Frontal cortex (tissue), 4 donors: Measurements from ENCODE around the gene NT5C1A. TPM values are rescaled to one million over a fixed set of nuclear protein-coding genes. Genes with fewer than 3 reads are reported as not detected.

Experiments used
- DNase-seq, 2 donors: peaks; one replicate each; pipeline ENCODE4 v3.0.0; 2012; ENCODE audit warnings: low spot score in 2 of 2
- FAIRE-seq: peaks from 2 replicates; lab custom pipeline; 2012; peaks lifted over from hg19 to GRCh38; lab: Jason Lieb, UNC
- total RNA-seq: library from RNA; depleted of rRNA; stranded (reverse); fragments of >200 nt; gene quantifications from one replicate; pipeline ENCODE4 v1.2.3, GENCODE V29; 2014
- donor health status: control.
- donor health status: control.
- donor health status: control.

NT5C1A gene
- total RNA-seq, 1 donor from 2014 or later: 2.4 TPM

DNA sequence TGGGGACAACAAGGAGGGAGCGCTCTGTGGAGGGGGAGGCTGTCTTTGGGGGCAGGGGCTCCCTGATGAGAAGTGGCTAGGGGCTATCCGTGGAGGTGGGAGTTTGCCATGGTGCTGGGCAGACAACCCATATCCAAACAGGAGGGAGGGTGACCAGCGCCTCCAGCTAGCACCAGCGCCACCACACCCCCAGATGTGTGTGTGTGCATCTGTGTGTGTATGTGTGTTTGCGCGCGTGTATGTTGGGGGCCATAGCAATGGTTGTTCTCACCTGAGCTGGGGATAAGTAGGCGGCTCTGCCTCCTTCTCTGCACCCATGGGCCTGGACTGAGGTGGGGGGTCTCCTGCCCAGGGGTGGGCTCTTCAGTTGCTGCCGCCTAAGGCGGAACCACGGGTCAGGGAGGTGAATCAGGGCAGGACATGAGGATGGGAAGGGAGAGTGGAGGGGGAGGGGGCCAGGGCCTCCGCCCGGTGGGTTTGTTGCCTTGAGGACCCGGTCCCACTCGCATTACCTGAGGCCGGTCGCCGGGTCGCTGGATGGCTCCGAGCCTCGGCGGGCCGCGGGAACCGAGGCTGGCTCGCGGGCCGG is 19.0 kb upstream of the NT5C1A start:
- DNase-seq (no peak), FAIRE-seq (no peak)

DNA sequence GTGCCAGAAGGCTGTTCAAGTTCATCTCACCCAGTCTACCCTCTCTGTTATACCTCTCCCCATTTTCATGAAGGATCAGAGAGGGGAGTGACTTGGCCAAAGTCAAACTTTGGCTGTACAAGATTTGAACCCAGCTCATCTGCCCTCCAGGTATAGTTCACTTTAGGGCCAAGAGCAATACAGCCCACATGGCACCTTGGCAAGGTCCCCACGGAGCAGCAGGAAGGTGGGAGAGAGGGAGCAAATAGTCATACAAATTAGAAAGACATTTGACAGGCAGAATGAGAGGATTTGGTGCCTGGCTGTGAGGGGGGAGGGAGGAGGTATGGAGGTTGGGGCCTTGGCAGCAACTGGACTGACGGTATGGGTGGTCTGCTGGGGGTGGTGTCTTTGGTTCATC is 18.3 kb upstream of the NT5C1A start:
- FAIRE-seq (no peak), DNase-seq (no peak)

DNA sequence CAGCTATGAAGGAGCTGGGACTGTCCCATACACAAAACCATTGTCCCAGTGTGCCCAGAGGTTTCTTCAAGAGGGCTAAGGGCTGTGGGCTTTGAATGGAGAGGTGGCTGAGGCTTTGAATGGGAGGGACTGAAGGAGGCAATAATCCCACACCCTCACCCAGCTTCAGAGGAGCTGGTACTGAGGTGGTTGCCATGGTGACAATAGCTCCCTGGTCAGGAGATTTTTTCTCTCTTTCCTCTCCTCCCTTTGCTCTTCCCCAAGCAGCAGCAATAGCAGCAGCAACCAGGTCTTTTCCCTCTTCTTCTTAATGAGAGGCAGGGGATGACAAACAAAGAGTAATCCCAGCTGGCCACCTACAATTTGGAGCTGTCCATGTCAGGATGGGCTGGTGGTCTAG is 17.7 kb upstream of the NT5C1A start:
- DNase-seq (peak in 1 of 2 donors; percentile 9), FAIRE-seq (no peak)

DNA sequence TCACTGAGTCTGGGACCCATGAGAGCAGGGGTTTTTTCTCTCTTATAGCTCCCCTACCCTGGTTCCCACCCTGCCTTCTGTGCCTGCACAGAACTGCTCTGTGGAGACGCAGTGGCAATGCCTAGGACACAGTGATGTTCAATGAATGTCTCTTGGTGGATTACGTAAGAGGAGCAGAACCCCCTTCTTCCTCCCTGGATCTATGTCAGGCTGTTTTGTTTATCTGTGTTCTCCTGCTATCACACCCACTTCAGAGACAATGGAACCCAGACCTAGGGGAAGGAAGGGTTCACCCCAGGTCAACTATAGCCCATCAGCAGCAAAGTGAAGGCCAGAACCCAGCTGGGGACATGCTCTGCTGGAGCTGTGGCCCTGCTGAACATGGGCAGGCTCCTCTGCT is 17.3 kb upstream of the NT5C1A start:
- no peak for FAIRE-seq
- DNase-seq: no peak

DNA sequence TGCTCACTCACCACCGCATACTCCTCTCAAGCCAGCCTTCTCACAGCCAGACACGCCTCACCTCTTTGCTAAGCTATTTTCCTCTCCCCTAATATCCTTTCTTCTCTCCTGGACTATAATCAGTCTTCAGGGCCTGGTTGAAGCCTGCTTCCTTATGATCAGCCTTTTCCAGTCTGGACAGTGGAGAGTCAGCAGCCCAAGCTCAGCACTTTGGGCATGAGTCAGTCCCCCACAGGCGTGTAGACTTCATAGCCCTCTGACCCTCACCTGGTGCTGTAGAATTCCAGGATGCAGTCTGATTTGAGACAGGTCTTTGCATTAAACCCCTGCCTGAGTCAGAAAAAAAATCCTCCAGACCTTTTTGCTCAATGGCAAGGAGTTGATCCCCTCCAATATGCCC is 16.8 kb upstream of the NT5C1A start:
- DNase-seq (no peak), FAIRE-seq (no peak)

DNA sequence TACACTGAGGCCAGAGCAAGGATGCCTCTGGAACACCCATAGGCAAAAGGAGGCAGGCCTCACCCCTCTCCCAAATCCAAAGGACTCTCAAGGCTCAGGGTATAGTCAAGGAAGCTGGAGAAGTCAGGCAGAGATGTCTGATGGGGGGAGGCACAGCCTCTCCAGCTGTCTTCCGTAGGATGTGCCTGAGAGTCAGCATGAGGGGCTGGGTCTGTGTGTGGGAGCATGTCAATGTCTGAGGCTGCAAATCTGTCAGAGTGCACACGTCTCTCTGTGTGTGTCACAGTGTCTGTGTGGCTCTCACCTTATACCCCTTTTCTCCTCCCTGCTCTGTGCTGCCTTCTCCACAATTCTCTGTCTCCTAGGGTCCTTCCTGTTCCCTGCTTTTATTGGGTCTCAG is 15.3 kb upstream of the NT5C1A start:
- FAIRE-seq (no peak), DNase-seq (no peak)

DNA sequence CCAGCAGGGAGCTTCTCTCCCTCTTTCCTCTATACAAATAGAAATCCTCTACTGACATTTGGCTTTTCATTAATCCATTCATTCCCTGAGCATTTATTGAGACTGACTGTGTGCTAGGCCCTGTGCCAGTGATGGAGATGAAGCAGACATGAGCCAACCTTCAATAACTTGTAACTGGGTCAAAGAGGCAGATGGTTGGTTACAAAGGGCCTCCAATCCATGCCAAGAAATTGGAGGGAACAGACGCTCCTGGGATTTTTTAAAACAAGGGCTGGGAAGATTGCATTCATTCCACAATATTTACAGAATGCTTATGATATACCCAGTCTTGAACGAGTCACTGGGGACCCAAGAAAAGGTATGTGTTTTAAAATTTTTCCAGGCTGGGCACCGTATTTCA is 13.2 kb upstream of the NT5C1A start:
- DNase-seq (no peak), FAIRE-seq (no peak)

DNA sequence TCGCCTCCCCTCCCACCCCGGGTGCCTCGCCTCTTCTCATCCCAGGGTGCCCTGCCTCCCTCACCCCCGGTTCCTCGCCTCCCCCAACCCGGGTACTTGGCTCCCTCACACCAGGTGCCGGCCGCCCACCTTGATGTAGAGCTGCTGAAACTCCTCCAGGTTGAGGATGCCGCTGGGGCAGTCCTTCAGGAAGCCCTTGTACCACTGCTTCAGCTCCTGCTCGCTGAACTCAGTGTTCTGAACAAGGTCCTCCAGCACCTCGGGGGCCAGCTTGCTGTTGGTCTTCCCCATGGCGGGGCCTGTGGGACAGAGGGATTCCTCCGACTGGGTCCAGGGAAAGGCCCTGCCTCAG is 12.4 kb upstream of the NT5C1A start:
- DNase-seq (no peak), FAIRE-seq (no peak)

DNA sequence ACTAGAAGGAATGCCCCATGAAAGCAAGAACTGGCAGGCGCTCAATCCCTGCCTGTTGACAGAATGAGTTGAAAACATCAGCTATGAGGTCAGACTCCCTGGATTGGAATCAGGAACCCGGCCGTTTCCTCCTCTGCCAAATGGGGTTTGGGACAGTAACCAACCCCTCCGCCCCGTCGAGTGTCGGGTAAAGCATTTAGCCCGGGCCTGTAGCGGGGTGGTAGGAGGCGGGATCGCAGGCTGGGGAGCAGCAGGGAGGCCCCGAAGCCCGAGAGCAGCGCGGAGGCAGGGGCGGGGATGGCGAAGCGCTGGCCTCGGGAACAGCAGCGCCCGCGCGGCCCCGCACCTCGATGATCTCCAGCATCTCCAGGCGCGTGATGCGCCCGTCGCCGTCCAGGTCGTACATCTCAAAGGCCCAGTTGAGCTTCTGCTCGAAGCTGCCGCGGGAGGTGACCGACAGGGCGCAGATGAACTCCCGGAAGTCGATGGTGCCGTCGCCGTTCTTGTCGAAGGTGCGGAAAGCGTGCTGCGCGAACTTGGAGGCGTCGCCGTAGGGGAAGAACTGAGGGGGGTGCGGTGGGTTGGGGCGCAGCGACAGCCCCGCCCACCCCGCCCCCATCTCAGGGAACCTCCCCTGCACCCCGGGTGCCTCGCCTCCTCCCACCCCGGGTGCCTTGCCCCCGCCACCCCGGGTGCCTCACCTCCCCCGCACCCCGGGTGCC is 11.8 kb upstream of the NT5C1A start:
- FAIRE-seq (no peak), DNase-seq (no peak)

DNA sequence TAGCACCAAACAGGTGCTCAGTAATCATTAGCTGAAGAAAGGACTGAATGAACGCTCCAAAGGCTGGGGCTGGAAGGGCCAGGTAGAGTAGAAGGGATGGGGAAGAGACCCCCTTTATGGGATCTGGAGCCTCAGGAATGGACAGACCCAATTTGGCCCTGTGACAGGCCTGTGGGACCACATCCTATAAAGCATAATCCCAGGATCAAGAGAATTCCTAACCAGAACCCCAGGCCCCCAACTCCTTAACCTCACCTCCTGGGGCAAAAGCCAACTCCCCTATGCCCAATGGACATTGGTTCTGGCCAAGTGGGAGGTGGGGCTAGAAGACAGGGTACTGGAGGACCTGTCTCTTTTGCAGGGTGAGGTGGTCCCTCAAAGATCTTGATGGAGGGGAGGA is 10.1 kb upstream of the NT5C1A start:
- FAIRE-seq (no peak), DNase-seq (no peak)

DNA sequence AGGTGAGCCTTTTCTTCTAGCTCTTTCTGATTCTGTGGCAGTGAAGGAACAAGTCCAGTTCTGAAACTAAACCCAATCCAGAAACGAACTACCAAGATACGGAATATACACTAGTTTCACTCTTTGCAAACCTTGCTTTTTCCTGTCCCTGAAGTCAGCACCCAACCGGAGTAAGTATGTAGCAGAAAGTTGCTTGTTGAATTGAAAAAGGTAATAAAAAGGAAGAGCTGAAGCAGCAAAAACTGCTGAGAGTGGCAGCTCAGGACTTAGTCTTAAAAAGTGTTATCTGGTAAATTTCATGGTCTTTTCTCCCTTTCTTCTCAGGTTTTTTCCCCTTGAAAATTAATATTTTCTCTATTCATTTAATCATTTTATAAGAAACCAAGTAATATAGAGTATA is 9.4 kb upstream of the NT5C1A start:
- DNase-seq (no peak), FAIRE-seq (no peak)

DNA sequence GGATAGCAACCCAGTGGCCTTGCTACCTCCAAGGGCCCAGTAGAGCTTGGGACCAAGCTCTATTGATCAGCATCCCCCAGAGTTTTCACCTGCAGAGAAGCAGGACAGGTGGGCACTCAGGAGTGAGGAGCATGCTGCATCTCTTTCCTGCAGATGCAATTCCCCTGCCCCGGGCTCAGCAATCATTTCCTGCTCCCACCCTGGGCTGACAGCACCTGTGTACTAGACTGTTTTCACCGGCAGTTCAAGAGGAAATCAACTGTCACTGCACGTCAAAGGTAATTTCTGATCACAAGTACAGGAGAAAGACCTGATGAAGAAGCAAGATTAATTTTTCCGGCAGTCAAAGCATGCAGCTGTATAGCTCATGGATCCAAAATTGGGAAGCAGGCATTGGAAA is 8.8 kb upstream of the NT5C1A start:
- FAIRE-seq (no peak), DNase-seq (no peak)

DNA sequence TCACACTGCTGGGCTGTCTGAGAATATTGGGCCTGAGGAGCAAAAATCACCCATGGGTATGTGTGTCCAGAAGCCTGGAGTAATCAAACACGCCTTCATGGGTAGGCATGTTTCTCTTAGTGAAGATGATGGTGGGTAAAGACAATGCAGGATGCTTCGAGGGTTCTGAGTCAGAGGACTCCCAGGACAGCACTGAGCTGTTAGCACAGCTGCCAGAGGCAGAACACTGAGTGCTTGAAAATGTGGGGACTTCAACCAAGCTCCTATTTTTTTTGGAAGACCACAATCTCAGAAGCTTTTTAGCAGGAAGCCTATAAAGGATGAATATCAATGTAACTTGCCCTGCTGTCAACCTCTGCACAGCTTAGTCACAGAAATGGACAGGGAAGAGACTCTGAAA is 7.9 kb upstream of the NT5C1A start:
- FAIRE-seq (no peak), DNase-seq (no peak)

DNA sequence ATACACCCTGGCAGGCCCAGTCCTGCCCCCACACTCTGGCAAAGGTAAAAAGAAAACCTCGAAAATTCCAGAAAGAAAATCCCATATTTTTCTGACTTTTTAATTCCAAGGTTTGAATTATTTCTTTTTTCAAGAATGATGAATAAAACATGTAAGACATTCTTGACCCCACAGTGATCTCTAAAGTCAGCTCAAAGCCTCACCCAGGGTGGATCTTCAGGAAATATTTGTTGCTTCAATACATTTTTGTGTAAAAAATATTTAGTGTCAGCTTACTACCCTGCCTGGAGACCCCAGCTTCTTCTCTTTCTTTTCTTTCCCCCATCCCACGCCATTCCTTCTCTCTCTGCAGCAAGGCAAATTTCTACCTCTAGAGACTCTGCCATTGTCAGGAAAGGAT is 7.0 kb upstream of the NT5C1A start:
- no peak for DNase-seq
- FAIRE-seq: no peak

DNA sequence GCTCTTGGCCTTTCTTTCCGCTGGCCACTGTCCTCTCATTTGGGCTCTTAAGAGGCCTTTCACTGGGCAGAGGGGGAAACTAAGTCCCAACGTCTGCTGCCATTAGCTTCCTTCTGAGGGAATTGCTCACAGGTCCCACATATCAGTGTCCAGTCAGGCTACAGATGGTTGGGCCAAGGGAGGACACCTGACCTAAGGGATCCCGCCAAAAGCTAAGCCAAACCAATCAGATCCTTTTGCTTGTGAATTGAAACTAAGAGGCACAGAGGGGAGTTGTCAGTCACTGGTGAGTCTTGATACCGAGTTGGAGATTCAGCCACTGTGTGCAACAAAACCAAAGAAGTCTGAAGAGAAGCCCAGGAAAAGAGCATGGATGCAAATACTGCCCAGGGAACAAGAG is 5.7 kb upstream of the NT5C1A start:
- FAIRE-seq (no peak), DNase-seq (no peak)

DNA sequence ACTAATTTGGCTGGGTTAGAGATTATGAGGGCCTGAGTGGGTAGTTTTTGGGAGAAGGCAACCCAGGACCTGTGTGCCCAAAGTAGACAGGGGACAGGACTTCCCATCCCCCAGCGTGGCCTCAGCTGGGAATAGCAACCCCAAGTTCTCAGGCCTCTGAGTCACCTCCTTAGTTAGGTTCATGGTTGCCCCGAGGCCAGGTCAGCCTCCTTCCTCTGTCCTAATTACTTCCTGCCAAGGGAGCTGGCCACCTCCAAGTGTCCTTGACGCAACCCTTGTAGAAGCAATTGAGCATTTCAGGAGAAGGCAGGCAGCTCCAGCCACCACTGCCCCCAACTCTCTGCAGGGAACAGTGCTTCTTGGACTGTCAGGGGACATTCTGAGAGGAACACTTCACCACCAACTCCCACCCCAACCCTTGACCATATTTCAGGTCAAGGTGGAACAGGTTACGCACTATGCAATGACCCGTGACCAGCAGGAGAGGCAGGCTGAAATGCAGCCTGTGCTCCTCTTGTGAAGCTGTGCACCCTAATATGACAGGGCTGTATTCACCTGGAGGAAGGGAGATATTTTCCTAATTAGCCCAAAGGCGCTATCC is 5.1 kb upstream of the NT5C1A start:
- FAIRE-seq (no peak), DNase-seq (no peak)

DNA sequence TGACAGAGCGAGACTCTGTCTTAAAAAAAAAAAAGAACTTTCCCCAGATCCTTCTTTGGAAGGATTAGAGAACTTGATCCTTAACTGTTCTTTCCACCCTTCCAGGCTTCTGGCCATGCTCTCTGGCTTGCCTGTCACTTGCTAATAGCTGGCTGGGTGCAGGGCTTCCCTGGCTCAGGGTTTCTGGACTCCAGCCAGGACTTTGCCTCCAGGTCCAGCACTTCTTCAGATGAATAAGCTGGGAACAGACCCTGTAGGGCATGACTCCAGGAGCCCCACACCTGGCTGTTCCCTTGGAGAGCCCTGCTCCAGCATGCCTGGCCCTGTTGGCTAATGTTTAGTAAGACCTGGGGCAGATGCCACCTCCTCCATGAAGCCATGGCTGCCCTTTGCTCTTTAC is 3.3 kb upstream of the NT5C1A start:
- no peak for FAIRE-seq
- no peak for DNase-seq

DNA sequence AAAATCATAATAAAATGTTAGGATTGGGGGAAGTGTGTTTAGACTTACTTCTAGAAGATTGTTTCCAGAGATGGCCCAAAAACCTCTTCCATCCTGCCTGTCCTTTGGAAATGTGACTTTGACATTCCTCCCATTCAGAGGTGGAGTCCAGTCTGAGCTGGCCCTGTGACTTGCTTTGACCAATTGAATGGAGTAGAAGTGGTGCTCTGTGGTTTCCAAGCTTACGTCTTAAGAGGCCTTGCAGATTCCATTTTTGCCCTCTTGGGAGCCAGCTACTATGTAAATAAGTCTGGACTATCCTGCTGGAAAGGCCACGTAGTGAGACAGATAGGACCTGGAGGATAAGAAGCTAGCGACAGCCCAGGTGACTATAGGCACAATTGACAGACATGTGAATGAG is 1.3 kb upstream of the NT5C1A start:
- DNase-seq: no peak
- no peak for FAIRE-seq

DNA sequence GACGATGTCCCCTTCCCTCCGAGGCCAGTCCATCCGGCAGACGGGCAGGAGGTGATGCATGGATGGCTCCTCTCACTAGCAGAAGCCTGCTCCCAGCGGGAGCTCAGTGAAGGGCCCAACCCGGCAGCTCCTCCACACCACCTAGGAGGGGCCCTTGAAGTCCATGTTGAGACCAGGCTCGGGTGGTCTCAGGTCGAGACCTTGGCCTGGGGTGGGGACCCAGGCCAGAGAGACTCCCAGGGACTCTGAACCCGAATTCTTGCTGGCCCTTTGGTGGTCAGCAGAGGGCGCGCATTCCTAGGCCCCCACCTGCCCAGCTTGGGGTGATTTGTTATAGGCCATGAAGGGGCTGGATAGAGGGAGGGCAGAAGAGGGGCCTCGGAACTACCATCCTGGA is 642 bp upstream of the NT5C1A start:
- no peak for FAIRE-seq
- no peak for DNase-seq

DNA sequence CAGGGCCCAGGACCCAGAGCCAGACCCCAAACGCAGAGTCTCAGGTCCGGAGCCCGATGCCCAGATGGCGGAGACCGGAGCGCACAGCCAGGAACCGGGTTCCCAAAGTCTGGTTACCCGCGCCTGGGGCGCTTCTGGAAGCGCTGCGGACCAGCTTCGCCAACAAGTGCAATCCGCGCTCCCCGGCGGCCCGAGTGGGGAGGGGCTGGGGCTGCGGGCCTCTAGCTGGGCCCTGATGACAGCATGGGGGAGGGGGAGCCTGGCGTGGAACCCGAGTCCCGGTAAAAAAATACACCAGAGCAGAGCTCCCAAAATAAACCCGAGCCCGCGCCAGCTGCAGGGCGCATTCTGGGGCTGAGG is 494 bp downstream of the NT5C1A start:
- FAIRE-seq (no peak), DNase-seq (peak in 1 of 2 donors; percentile 62)

DNA sequence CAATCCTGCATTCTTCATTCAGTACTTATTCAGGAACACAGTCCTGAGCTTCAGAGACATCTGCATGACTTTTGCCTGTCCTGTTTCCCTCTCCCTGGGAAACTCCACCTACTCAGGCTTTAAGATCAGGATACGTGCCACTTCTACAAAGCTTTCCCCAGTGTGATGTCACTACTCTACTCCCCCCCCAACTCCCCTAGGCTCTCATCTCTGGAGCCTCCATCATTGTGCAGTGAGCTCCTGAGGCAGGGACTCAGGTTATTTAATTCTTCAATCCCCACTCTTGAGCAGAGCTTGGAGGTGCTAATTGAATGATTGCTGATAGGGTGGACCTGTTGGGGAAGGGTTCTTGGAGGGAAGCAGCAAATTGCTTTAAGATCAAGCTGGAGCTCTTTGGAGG is 1.2 kb downstream of the NT5C1A start:
- no peak for DNase-seq
- FAIRE-seq: no peak

DNA sequence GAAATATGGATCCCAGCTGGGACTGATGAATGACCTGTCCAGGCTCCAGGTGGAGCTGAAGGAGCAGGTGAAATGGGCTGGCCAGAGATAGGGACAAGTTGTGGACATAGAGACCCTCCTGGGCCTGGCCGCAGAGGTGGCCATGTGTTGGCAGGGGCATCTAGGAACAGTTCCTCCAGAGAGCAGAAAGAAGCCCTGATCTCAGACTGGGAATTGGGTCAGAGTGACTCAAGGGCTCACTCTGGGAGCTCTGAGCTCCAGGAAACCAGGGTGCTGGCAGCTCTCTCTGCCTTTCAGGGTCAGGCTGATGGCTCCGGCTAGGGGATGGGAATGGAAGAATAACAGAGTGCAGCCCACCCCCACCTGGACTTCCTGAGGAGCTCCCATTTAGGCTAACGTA is 3.0 kb downstream of the NT5C1A start:
- no peak for FAIRE-seq

More for the DNA sequence above, 3.0 kb downstream of the NT5C1A start:
- no peak for DNase-seq
